ENCODE results near the gene SIX3. TPM values are rescaled to one million over a fixed set of nuclear protein-coding genes. Genes with fewer than 3 reads are reported as not detected.

The SIX3 gene
- not detected in 2 replicates for total RNA-seq

GRCh38 chr2:44941551-44942234 lies at the start of gene SIX3:
TSS of gene SIX3 (plus strand) at chr2:44941702. CDS start at chr2:44942105, 403 bp downstream.
- Histone ChIP-seq H3K27ac (ENCODE audit: low read depth, low read length) (no peak within 1 kb of the TSS), H2AFZ (ENCODE audit: low read length) (peak within 1 kb of the TSS; percentile 72), H3K4me1 (ENCODE audit: insufficient read depth, low read length) (peaks cover 2% of the 10 kb centered on the region), H4K20me1 (ENCODE audit: insufficient read depth, low read length) (no peaks in the 10 kb centered on the region), H3K79me2 (ENCODE audit: insufficient read depth, low read length) (no peaks in the 10 kb centered on the region), H3K9me3 (ENCODE audit: low read depth, low read length) (no peaks in the 10 kb centered on the region), H3K4me2 (ENCODE audit: insufficient read depth, low read length) (peak within 1 kb of the TSS; percentile 84), H3K4me3 (ENCODE audit: insufficient read depth, low read length) (peak within 1 kb of the TSS; percentile 67), H3K36me3 (ENCODE audit: insufficient read depth, low read length) (no peaks in the 10 kb centered on the region), H3K27me3 (ENCODE audit: insufficient read depth, low read length) (peaks cover 98% of the 10 kb centered on the region)
- peak; percentile 96 for DNase-seq (ENCODE audit: insufficient read length, low spot score, missing footprints)
- no peak for TF ChIP-seq CTCF (IDR thresholded peaks at IDR 0.05; ENCODE audit: extremely low read depth, low read depth, low read length)

GRCh38 chr2:44894058-44894457 lies 47.4 kb upstream of the SIX3 start:
- H3K27me3 ChIP-seq (ENCODE audit: insufficient read depth, low read length) = peaks cover 24% of the 10 kb centered on the region

GRCh38 chr2:44895061-44895460 lies 46.4 kb upstream of the SIX3 start:
- Histone ChIP-seq H3K79me2 (ENCODE audit: insufficient read depth, low read length) (no peaks in the 10 kb centered on the region), H4K20me1 (ENCODE audit: insufficient read depth, low read length) (no peaks in the 10 kb centered on the region), H3K27me3 (ENCODE audit: insufficient read depth, low read length) (peaks cover 34% of the 10 kb centered on the region), H3K27ac (ENCODE audit: low read depth, low read length) (no peak overlapping the region), H3K4me1 (ENCODE audit: insufficient read depth, low read length) (peaks cover 3% of the 10 kb centered on the region), H3K36me3 (ENCODE audit: insufficient read depth, low read length) (no peaks in the 10 kb centered on the region), H3K4me2 (ENCODE audit: insufficient read depth, low read length) (no peak overlapping the region), H3K9me3 (ENCODE audit: low read depth, low read length) (peaks cover 5% of the 10 kb centered on the region), H3K4me3 (ENCODE audit: insufficient read depth, low read length) (no peak overlapping the region), H2AFZ (ENCODE audit: low read length) (no peak overlapping the region)
- DNase-seq (ENCODE audit: insufficient read length, low spot score, missing footprints) = peak; percentile 65
- no peak for TF ChIP-seq CTCF (IDR thresholded peaks at IDR 0.05; ENCODE audit: extremely low read depth, low read depth, low read length)

More at GRCh38 chr2:44894058-44894457, 47.4 kb upstream of the SIX3 start:
- H3K27ac ChIP-seq (ENCODE audit: low read depth, low read length) = no peak overlapping the region
- H3K9me3 ChIP-seq (ENCODE audit: low read depth, low read length) = peaks cover 5% of the 10 kb centered on the region
- H3K36me3 ChIP-seq (ENCODE audit: insufficient read depth, low read length) = no peaks in the 10 kb centered on the region
- H3K4me1 ChIP-seq (ENCODE audit: insufficient read depth, low read length) = peaks cover 3% of the 10 kb centered on the region
- no peak overlapping the region for H3K4me3 ChIP-seq (ENCODE audit: insufficient read depth, low read length)
- DNase-seq (ENCODE audit: insufficient read length, low spot score, missing footprints) = no peak
- H3K4me2 ChIP-seq (ENCODE audit: insufficient read depth, low read length) = no peak overlapping the region
- no peak overlapping the region for H2AFZ ChIP-seq (ENCODE audit: low read length)
- no peaks in the 10 kb centered on the region for H4K20me1 ChIP-seq (ENCODE audit: insufficient read depth, low read length)
- no peak for TF ChIP-seq CTCF (IDR thresholded peaks at IDR 0.05; ENCODE audit: extremely low read depth, low read depth, low read length)
- no peaks in the 10 kb centered on the region for H3K79me2 ChIP-seq (ENCODE audit: insufficient read depth, low read length)

- Histone ChIP-seq H3K4me1 (ENCODE audit: insufficient read depth, low read length) (peaks cover 3% of the 10 kb centered on the region), H3K9me3 (ENCODE audit: low read depth, low read length) (no peaks in the 10 kb centered on the region), H2AFZ (ENCODE audit: low read length) (no peak overlapping the region), H3K36me3 (ENCODE audit: insufficient read depth, low read length) (no peaks in the 10 kb centered on the region), H3K79me2 (ENCODE audit: insufficient read depth, low read length) (no peaks in the 10 kb centered on the region), H3K4me2 (ENCODE audit: insufficient read depth, low read length) (no peak overlapping the region), H3K27me3 (ENCODE audit: insufficient read depth, low read length) (peaks cover 49% of the 10 kb centered on the region), H3K27ac (ENCODE audit: low read depth, low read length) (no peak overlapping the region), H4K20me1 (ENCODE audit: insufficient read depth, low read length) (no peaks in the 10 kb centered on the region), H3K4me3 (ENCODE audit: insufficient read depth, low read length) (no peak overlapping the region)
- peak; percentile 16 for TF ChIP-seq CTCF (IDR thresholded peaks at IDR 0.05; ENCODE audit: extremely low read depth, low read depth, low read length)
- DNase-seq (ENCODE audit: insufficient read length, low spot score, missing footprints) = no peak
These were observed 44.1 kb upstream of the SIX3 start for GRCh38 chr2:44897406-44897805.
